Mucosa of descending colon (tissue), 3 donors: ENCODE data around the gene CCL26. TPM values are rescaled to one million over a fixed set of nuclear protein-coding genes. Genes with fewer than 3 reads are reported as not detected.
A peak's percentile ranks its signal among the peaks of the same experiment; 100 is the strongest.
"Not testable (repeated sequence)": the region's sequence is repeated elsewhere in the genome, so short reads cannot be mapped to it uniquely, and the experiment has no call there.

Experiments
- ATAC-seq: fragments of 200-7000 bp; cut with Tn5 transposase; one replicate; pipeline ENCODE4 v1.9.1; 2020; ENCODE audit warnings: mild to moderate bottlenecking, moderate library complexity
- DNase-seq, 3 donors: peaks; one replicate each; pipeline ENCODE4 v3.0.0-alpha.2; 2020
- H3K36me3 ChIP-seq: fragments of 200-600 bp; one replicate; pipeline ENCODE4 v1.8.0; 2021; ENCODE audit warnings: low read depth, mild to moderate bottlenecking
- H3K4me1 ChIP-seq: fragments of 200-600 bp; one replicate; pipeline ENCODE4 v1.8.0; 2021; ENCODE audit warnings: low read depth, mild to moderate bottlenecking
- H3K4me3 ChIP-seq: fragments of 200-600 bp; one replicate; pipeline ENCODE4 v1.8.0; 2021; ENCODE audit warnings: mild to moderate bottlenecking
- H3K9me3 ChIP-seq: fragments of 200-600 bp; one replicate; pipeline ENCODE4 v1.8.0; 2021; ENCODE audit warnings: mild to moderate bottlenecking
- CTCF ChIP-seq: fragments of 200-600 bp; IDR thresholded peaks from one replicate; pipeline ENCODE4 v1.8.0; 2022; ENCODE audit warnings: antibody characterized with exemption, mild to moderate bottlenecking
- intact Hi-C, 2 donors: fragments of 100-400 bp; cut with DNase I in 1 of 2; cut with micrococcal nuclease in 1 of 2; formaldehyde crosslinking; loops; one replicate each; pipeline versions ENCODE4 v1.11.0 to v1.11.1; 2022; cut with DNase I, micrococcal nuclease
- total RNA-seq, 3 donors: library from RNA; stranded (reverse); fragmentation: NEBNext Ultra II Directional in 2 of 3; extraction: Animal tissue kit (Norgen Biotek cat#: 25700) in 2 of 3; gene quantifications; one replicate each; pipeline versions ENCODE4 v1.2.1 to v1.2.4, GENCODE V29; 2021 to 2023
- donor health status: DM: no; HTN: no; CAD: no; lungs with moderate emphysema.
- donor health status: DM: no; HTN: no; CAD: no.
- donor health status: DM: no; HTN: yes; CAD: no.

The CCL26 gene
- total RNA-seq, 3 donors from 2014 or later: 0.84 to 1.1 TPM; not detected in 1

GRCh38 chr7:75789361-75789924, 17.4 kb upstream of the CCL26 start:
- no peaks in the 10 kb centered on the region for H3K36me3 ChIP-seq
- no peak for DNase-seq
- no peak overlapping the region for H3K4me3 ChIP-seq
- intact Hi-C loops: no loop called here
- no peak for TF ChIP-seq CTCF
- H3K9me3 ChIP-seq: no peaks in the 10 kb centered on the region
- ATAC-seq: no peak
- peaks cover 9% of the 10 kb centered on the region for H3K4me1 ChIP-seq

- H3K36me3 ChIP-seq, H3K4me3 ChIP-seq, H3K9me3 ChIP-seq, ATAC-seq, H3K4me1 ChIP-seq, DNase-seq, intact Hi-C loops: not testable (repeated sequence)
Observed at GRCh38 chr7:75788154-75788847, 16.3 kb upstream of the CCL26 start.

- H3K36me3 ChIP-seq, H3K4me3 ChIP-seq, H3K4me1 ChIP-seq, intact Hi-C loops, ATAC-seq, H3K9me3 ChIP-seq, DNase-seq: not testable (repeated sequence)
Observed at GRCh38 chr7:75783058-75783457, 11.0 kb upstream of the CCL26 start.

GRCh38 chr7:75780647-75781273, 8.7 kb upstream of the CCL26 start:
- H3K4me3 ChIP-seq, ATAC-seq, H3K9me3 ChIP-seq, intact Hi-C loops, H3K36me3 ChIP-seq, H3K4me1 ChIP-seq: not testable (repeated sequence)
- DNase-seq: peak in 1 of 3 donors; percentile 31

GRCh38 chr7:75779516-75779915, 7.5 kb upstream of the CCL26 start:
- H3K9me3 ChIP-seq, ATAC-seq, H3K4me3 ChIP-seq, intact Hi-C loops, H3K36me3 ChIP-seq, DNase-seq, H3K4me1 ChIP-seq: not testable (repeated sequence)

GRCh38 chr7:75779035-75779434, 7.0 kb upstream of the CCL26 start:
- H3K4me1 ChIP-seq: not testable (repeated sequence)

GRCh38 chr7:75776295-75776971, 4.4 kb upstream of the CCL26 start:
- Histone ChIP-seq H3K4me3 (no peak overlapping the region), H3K9me3 (no peaks in the 10 kb centered on the region), H3K36me3 (no peaks in the 10 kb centered on the region), H3K4me1 (peaks cover 4% of the 10 kb centered on the region)
- TF ChIP-seq CTCF: no peak
- ATAC-seq (peak; percentile 89), DNase-seq (no peak)
- intact Hi-C loops: no loop called here

More at GRCh38 chr7:75779035-75779434, 7.0 kb upstream of the CCL26 start:
- ATAC-seq, DNase-seq, H3K9me3 ChIP-seq, H3K4me3 ChIP-seq, H3K36me3 ChIP-seq, intact Hi-C loops: not testable (repeated sequence)

- DNase-seq, H3K9me3 ChIP-seq, ATAC-seq, H3K4me3 ChIP-seq, H3K36me3 ChIP-seq, intact Hi-C loops, H3K4me1 ChIP-seq: not testable (repeated sequence)
Observed at GRCh38 chr7:75773958-75774357, 1.9 kb upstream of the CCL26 start.
